Effector memory CD4-positive, alpha-beta T cell (primary cell): ENCODE data around the gene EFHB.
"Not testable (repeated sequence)": the region's sequence is repeated elsewhere in the genome, so short reads cannot be mapped to it uniquely, and the experiment has no call there.

Experiments
- DNase-seq, 3 donors: peaks; one replicate each; pipeline ENCODE4 v3.0.0-alpha.2; 2020
- H3K27ac ChIP-seq: 2 replicates; pipeline ENCODE4 v1.7.0; 2013; ENCODE audit warnings: mild to moderate bottlenecking, low read length, moderate library complexity; ENCODE audit not compliant: insufficient read depth, poor library complexity, severe bottlenecking
- H3K27me3 ChIP-seq: replicated peaks from 2 replicates; pipeline ENCODE4 v1.7.0; 2013; ENCODE audit warnings: mild to moderate bottlenecking, low read length; ENCODE audit not compliant: insufficient read depth, control insufficient read depth, poor library complexity, severe bottlenecking
- H3K36me3 ChIP-seq: 2 replicates; pipeline ENCODE4 v1.7.0; 2013; ENCODE audit warnings: mild to moderate bottlenecking, low read length, moderate library complexity; ENCODE audit not compliant: control insufficient read depth, insufficient read depth
- H3K4me1 ChIP-seq: 2 replicates; pipeline ENCODE4 v1.7.0; 2013; ENCODE audit warnings: low read length, mild to moderate bottlenecking; ENCODE audit not compliant: control insufficient read depth, insufficient read depth, poor library complexity, severe bottlenecking
- H3K4me3 ChIP-seq: 2 replicates; pipeline ENCODE4 v1.7.0; 2013; ENCODE audit warnings: low read length, low read depth, mild to moderate bottlenecking; ENCODE audit not compliant: insufficient read depth, poor library complexity, severe bottlenecking
- H3K9me3 ChIP-seq: 2 replicates; pipeline ENCODE4 v1.7.0; 2013; ENCODE audit warnings: mild to moderate bottlenecking, low read length, moderate library complexity; ENCODE audit not compliant: control insufficient read depth
- total RNA-seq, 3 donors: gene quantifications; one replicate each; lab custom pipeline; 2026; lab: John Stamatoyannopoulos, UW

The EFHB gene
- 0.17 to 0.78 (median 0.39) reads per million in 3 donors for total RNA-seq

GRCh38 chr3:19934098-19934566 lies at the start of gene EFHB:
EFHB (minus strand) TSS chr3:19934217; CDS start chr3:19934018, 199 bp downstream.
- H3K27me3 ChIP-seq, result no peaks in the 10 kb centered on the region
- no peaks in the 10 kb centered on the region for H3K9me3 ChIP-seq
- no peak within 1 kb of the TSS for H3K4me3 ChIP-seq
- DNase-seq, result no peak
- H3K4me1 ChIP-seq, result no peaks in the 10 kb centered on the region
- H3K36me3 ChIP-seq, result no peaks in the 10 kb centered on the region
- no peak within 1 kb of the TSS for H3K27ac ChIP-seq

- Histone ChIP-seq H3K27me3 (no peaks in the 10 kb centered on the region), H3K36me3 (peaks cover 25% of the 10 kb centered on the region), H3K27ac (no peak overlapping the region), H3K9me3 (no peaks in the 10 kb centered on the region), H3K4me1 (no peaks in the 10 kb centered on the region), H3K4me3 (no peak overlapping the region)
- no peak for DNase-seq
Observed at GRCh38 chr3:19972054-19972453, 38.0 kb upstream of the EFHB start.

- Histone ChIP-seq H3K27ac (no peak overlapping the region), H3K36me3 (peaks cover 11% of the 10 kb centered on the region)
Observed at GRCh38 chr3:19970327-19970726, 36.3 kb upstream of the EFHB start.

GRCh38 chr3:19967812-19968211 lies 33.8 kb upstream of the EFHB start:
- no peak for DNase-seq
- no peaks in the 10 kb centered on the region for H3K27me3 ChIP-seq
- no peaks in the 10 kb centered on the region for H3K36me3 ChIP-seq
- H3K4me1 ChIP-seq, result no peaks in the 10 kb centered on the region
- H3K27ac ChIP-seq, result no peak overlapping the region
- no peak overlapping the region for H3K4me3 ChIP-seq
- no peaks in the 10 kb centered on the region for H3K9me3 ChIP-seq

More at GRCh38 chr3:19970327-19970726, 36.3 kb upstream of the EFHB start:
- Histone ChIP-seq H3K9me3 (no peaks in the 10 kb centered on the region), H3K4me3 (no peak overlapping the region), H3K27me3 (no peaks in the 10 kb centered on the region), H3K4me1 (no peaks in the 10 kb centered on the region)
- DNase-seq, result no peak

- H3K27ac ChIP-seq, result no peak overlapping the region
Observed at GRCh38 chr3:19967208-19967607, 33.2 kb upstream of the EFHB start.

GRCh38 chr3:19961960-19962359 lies 27.9 kb upstream of the EFHB start:
- no peaks in the 10 kb centered on the region for H3K9me3 ChIP-seq
- no peaks in the 10 kb centered on the region for H3K27me3 ChIP-seq
- H3K4me3 ChIP-seq, result no peak overlapping the region
- no peak overlapping the region for H3K27ac ChIP-seq
- peaks cover 4% of the 10 kb centered on the region for H3K4me1 ChIP-seq
- DNase-seq, result no peak
- peaks cover 4% of the 10 kb centered on the region for H3K36me3 ChIP-seq

More at GRCh38 chr3:19967208-19967607, 33.2 kb upstream of the EFHB start:
- no peak overlapping the region for H3K4me3 ChIP-seq
- DNase-seq, result no peak
- H3K9me3 ChIP-seq, result no peaks in the 10 kb centered on the region
- no peaks in the 10 kb centered on the region for H3K27me3 ChIP-seq
- H3K4me1 ChIP-seq, result no peaks in the 10 kb centered on the region
- no peaks in the 10 kb centered on the region for H3K36me3 ChIP-seq

- no peak for DNase-seq
- H3K36me3 ChIP-seq, result peaks cover 9% of the 10 kb centered on the region
- H3K27ac ChIP-seq, result no peak overlapping the region
- peaks cover 5% of the 10 kb centered on the region for H3K4me1 ChIP-seq
- no peaks in the 10 kb centered on the region for H3K9me3 ChIP-seq
- no peaks in the 10 kb centered on the region for H3K27me3 ChIP-seq
- H3K4me3 ChIP-seq, result no peak overlapping the region
Observed at GRCh38 chr3:19960696-19961095, 26.7 kb upstream of the EFHB start.

GRCh38 chr3:19959505-19959904 lies 25.5 kb upstream of the EFHB start:
- no peaks in the 10 kb centered on the region for H3K9me3 ChIP-seq
- H3K36me3 ChIP-seq, result peaks cover 20% of the 10 kb centered on the region
- H3K4me1 ChIP-seq, result peaks cover 5% of the 10 kb centered on the region
- no peak for DNase-seq
- no peak overlapping the region for H3K4me3 ChIP-seq
- H3K27me3 ChIP-seq, result no peaks in the 10 kb centered on the region
- H3K27ac ChIP-seq, result no peak overlapping the region

- not testable (repeated sequence) for H3K27ac ChIP-seq, H3K27me3 ChIP-seq, H3K9me3 ChIP-seq, DNase-seq, H3K4me1 ChIP-seq, H3K4me3 ChIP-seq
- H3K36me3 ChIP-seq, result peaks cover 31% of the 10 kb centered on the region
Observed at GRCh38 chr3:19957354-19957753, 23.3 kb upstream of the EFHB start.

- Histone ChIP-seq H3K4me3 (no peak overlapping the region), H3K36me3 (peaks cover 43% of the 10 kb centered on the region), H3K9me3 (no peaks in the 10 kb centered on the region), H3K27ac (no peak overlapping the region), H3K27me3 (no peaks in the 10 kb centered on the region), H3K4me1 (peaks cover 12% of the 10 kb centered on the region)
- no peak for DNase-seq
Observed at GRCh38 chr3:19954676-19955075, 20.7 kb upstream of the EFHB start.
